ENCODE results near the gene KRTAP10-6.
"Not testable (repeated sequence)": the region's sequence is repeated elsewhere in the genome, so short reads cannot be mapped to it uniquely, and the experiment has no call there.

KRTAP10-6 gene

DNA sequence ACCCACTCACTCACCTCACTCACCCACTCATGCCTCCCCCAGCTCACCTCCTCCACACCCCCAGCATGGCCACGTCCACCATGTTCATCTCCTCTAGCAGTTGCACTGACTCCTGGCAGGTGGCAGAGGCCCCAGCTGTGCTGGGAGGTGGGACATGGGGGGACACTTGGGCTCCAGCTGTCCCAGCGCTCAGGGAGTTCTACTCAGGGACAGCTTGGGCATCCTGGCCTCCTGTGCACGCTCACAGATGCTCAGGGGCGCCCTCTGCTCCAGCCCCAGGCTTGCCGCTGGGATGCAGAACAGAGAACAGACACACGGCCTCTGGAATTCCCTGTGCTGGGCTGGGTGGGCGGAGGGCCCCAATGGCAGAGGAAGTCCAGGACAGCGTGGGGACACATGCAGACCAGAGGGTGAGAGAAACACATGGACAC lies 24.8 kb upstream of the KRTAP10-6 start:
- no peak for DNase-seq (ENCODE audit: low spot score)

DNA sequence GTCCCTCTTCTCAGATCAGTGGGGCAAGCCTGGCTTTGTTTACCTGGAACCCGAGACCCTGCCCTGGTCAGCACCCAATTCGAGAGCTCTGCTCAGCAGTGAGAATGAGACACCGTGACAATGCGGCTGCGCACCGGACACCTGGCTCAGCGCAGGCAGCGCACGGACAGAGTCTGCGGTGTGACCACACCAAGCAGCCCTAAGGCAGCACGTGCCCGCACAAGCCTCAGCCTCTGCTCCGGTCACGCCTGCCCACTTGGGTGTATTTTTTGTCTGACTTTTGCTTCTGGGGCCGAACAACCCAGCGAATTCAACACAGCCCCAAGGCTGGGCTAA lies 24.3 kb upstream of the KRTAP10-6 start:
- no peak for DNase-seq (ENCODE audit: low spot score)

- no peak for DNase-seq (ENCODE audit: low spot score)
These were observed 23.7 kb upstream of the KRTAP10-6 start for GRCh38 chr21:44615911-44616590.

DNA sequence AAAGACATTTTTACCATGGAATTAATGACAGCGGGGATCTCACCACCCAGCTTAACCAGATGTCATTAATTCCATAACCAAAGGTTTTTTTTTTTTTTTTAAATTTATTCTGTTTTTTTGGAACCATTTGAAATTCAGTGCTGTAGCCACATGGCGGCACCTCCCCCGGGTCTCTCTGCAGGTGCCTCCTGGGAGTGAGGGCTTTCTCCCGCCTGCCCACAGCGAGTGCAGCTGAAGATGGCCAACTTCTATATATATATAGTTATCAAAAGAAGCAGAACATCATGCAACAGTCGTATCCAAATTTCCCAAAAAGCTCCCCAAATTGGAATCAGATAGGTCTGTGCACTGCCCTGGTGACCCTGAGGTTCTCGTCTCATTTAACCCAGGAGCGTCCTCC lies 23.2 kb upstream of the KRTAP10-6 start:
- DNase-seq (ENCODE audit: low spot score), result no peak

- DNase-seq (ENCODE audit: low spot score), result no peak
These were observed 22.7 kb upstream of the KRTAP10-6 start for GRCh38 chr21:44614961-44615391.

DNA sequence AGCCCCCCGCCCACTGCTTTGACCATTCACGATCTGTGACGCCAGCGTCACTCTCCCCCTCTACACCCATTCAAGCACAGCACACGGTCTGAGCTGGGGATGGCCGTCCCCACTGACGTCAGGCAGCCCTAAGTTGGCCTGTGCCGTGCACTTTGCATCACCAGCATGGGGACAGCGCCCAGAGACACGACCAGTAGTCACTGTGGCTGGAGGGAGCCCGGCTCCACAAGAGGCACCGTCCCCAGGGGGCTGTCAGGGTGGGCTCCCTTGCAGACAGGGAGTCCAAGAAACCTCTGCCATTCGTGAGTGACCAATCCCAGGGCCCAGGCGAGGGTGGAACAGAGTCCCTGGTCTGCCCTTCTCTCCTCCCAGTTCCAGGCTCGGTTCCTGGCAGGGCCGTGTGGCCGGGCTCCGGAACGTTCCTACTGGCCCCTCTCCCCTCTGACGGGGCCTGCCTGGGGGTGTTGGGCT lies 21.9 kb upstream of the KRTAP10-6 start:
- no peak for DNase-seq (ENCODE audit: low spot score)

- no peak for DNase-seq (ENCODE audit: low spot score)
These were observed 21.3 kb upstream of the KRTAP10-6 start for GRCh38 chr21:44613386-44614155.

- no peak for DNase-seq (ENCODE audit: low spot score)
These were observed 20.4 kb upstream of the KRTAP10-6 start for GRCh38 chr21:44612669-44613229.

- DNase-seq (ENCODE audit: low spot score), result no peak
These were observed 19.8 kb upstream of the KRTAP10-6 start, which contains the start of gene KRTAP10-8 for GRCh38 chr21:44612029-44612486. KRTAP10-8 (plus strand) TSS chr21:44612079; CDS start chr21:44612101, 22 bp downstream.

GRCh38 chr21:44611551-44611950 lies 19.2 kb upstream of the KRTAP10-6 start:
- no peak for DNase-seq (ENCODE audit: low spot score)

- DNase-seq (ENCODE audit: low spot score), result not testable (repeated sequence)
These were observed 18.0 kb upstream of the KRTAP10-6 start for GRCh38 chr21:44610157-44610843.

DNA sequence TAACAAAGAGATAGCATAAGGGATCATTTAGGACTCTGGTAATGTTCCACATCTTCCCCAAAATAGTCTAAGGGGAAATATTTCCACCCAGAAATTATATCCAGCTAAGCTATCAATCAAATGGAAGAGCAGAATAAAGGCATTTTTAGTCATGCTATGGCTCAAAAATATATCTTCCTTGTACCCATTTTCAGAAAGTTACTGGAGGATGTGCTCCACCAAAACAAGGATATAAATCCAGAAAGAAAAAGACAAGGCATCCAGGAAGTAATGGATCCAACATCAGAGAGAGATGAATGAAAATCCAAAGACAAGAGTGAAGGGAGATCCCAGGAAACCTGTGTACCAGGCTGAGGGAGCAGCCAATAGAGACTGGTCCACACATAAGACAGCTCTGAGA lies 16.9 kb upstream of the KRTAP10-6 start:
- no peak for DNase-seq (ENCODE audit: low spot score)

DNA sequence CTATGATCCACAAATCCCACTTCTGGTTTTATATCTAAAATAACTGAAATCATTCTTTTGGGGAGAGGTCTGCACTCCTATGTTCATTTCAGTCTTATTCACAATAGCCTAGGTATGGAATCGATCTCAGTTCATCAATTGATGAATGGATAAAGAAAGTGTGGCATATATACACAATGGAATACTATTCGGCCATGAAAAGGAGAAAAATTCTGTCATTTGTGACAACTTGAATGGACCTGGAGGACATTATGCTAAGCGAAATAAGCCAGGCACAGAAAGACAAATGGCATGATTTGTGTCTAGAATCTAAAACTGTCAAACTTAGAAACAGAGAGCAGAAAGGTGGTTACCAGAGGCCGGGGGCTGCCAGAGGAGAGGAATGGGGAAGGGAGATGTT lies 14.2 kb upstream of the KRTAP10-6 start:
- no peak for DNase-seq (ENCODE audit: low spot score)

GRCh38 chr21:44603911-44604310 lies 11.6 kb upstream of the KRTAP10-6 start:
- DNase-seq (ENCODE audit: low spot score), result no peak

DNA sequence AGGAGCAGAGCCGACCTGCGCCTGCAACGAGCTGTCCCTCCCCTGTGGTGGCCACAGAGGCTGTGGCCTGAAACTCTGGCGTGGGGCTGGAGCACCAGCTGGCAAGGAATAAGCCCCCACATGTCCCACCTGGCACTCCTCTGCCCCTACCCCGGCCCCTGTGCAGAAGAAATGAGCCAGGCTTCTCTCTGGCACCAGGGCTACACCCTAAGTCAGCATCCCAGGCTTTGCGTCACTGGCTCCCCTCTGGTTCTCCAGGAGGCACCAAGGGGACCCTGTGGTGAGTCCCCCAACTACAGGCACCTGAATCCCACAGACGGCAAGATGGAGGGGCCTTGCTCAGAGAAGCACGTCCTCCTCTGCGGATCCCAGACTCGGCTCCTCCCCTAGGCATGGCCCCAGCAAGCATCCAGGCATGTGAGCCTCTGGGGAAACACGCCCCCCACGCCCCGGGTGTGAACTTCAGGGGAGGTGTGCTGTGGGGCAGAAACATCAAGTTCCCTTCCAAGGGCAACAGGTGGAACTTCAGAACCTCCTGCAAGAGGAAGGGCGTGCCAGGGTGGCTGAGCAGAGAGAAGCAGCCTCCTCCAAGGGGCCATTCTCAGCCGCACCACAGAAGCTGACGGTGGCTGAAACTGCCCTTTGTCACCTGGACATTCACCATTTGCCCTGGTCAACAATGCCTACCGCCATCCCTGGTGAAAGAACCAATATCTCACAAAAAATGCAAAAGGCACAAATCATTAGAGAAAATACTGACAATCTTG lies 11.0 kb upstream of the KRTAP10-6 start:
- no peak for DNase-seq (ENCODE audit: low spot score)

GRCh38 chr21:44602463-44602850 lies 10.2 kb upstream of the KRTAP10-6 start:
- DNase-seq (ENCODE audit: low spot score), result no peak

DNA sequence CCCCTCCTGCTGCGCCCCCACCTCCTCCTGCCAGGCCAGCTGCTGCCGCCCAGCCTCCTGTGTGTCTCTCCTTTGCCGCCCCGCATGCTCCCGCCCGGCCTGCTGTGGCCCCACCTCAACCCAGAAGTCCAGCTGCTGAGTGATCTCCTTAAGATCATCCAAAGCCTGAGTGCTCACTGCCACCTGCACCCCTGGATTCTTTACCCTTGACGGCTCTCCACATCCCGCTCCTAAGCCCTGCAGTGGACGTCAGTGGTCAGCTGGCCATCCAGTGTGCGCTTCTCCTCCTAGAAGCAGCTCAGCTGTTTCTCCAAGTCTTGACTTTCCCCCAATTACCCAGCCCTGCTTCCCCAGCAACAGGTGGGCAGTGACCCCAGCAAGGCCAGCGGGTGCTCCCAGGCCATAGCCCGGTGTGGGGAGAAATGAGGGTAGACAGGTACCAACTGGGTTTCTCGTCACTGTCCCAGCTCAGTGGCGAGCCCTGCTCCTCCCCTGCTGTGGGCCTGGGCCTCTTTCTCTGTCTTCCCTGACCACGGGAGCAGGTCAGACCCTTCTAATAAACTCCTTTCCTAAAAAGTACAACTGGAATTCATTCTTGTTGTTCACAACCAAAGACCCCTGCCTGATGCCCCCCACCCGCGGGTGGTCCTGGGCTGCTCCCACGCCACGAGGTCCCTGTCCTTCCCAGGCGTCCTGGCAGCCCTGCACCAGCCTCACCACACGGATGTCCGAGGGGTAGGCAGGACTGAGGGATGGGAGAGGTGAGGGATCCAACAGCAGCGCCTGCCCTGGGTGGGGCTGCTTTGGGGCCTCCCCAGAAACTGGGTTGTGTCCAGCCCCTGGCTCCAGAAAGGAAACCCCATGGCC lies 9.5 kb upstream of the KRTAP10-6 start:
- no peak for DNase-seq (ENCODE audit: low spot score)

DNA sequence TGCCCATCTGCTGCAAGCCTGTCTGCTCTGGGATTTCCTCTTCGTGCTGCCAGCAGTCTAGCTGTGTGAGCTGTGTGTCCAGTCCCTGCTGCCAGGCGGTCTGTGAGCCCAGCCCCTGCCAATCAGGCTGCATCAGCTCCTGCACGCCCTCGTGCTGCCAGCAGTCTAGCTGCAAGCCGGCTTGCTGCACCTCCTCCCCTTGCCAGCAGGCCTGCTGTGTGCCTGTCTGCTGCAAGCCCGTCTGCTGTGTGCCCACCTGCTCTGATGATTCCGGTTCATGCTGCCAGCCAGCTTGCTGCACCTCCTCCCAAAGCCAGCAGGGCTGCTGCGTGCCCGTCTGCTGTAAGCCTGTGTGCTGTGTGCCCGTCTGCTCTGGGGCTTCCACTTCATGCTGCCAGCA lies 8.8 kb upstream of the KRTAP10-6 start:
- DNase-seq (ENCODE audit: low spot score), result not testable (repeated sequence)

GRCh38 chr21:44600118-44600978 lies 8.0 kb upstream of the KRTAP10-6 start, which contains the start of gene KRTAP10-7:
KRTAP10-7 (plus strand) TSS chr21:44600597; CDS start chr21:44600622, 25 bp downstream.
- DNase-seq (ENCODE audit: low spot score), result not testable (repeated sequence)

Data from hematopoietic multipotent progenitor cell treated with erythropoietin and hydrocortisone succinate and interleukin-3 and kit ligand, for 17 days (in vitro differentiated cells).